ENCODE results near the gene RCC1. TPM values are rescaled to one million over a fixed set of nuclear protein-coding genes. Genes with fewer than 3 reads are reported as not detected.
A peak's percentile ranks its signal among the peaks of the same experiment; 100 is the strongest.
"Not testable (repeated sequence)": the region's sequence is repeated elsewhere in the genome, so short reads cannot be mapped to it uniquely, and the experiment has no call there.

Gene RCC1
- total RNA-seq, 1 donor from 2014 or later: 128 TPM

GRCh38 chr1:28537457-28538199 is 31.8 kb downstream of the RCC1 start:
- Mint-ChIP-seq H3K4me1 (ENCODE audit: low read depth) (no peaks in the 10 kb centered on the region), H3K4me3 (ENCODE audit: low read depth) (no peak overlapping the region), H3K9me3 (no peaks in the 10 kb centered on the region), H3K27ac (no peak overlapping the region), H3K27me3 (ENCODE audit: low read depth) (no peaks in the 10 kb centered on the region), H3K36me3 (ENCODE audit: low read depth) (peaks cover 49% of the 10 kb centered on the region)
- no peak for DNase-seq (ENCODE audit: low spot score)
- intact Hi-C loops (cut with micrococcal nuclease): no loop called here

GRCh38 chr1:28538286-28538685 is 32.4 kb downstream of the RCC1 start:
- no peaks in the 10 kb centered on the region for H3K4me1 Mint-ChIP-seq (ENCODE audit: low read depth)
- no peak for DNase-seq (ENCODE audit: low spot score)
- no peak overlapping the region for H3K4me3 Mint-ChIP-seq (ENCODE audit: low read depth)
- no peak overlapping the region for H3K27ac Mint-ChIP-seq
- H3K27me3 Mint-ChIP-seq (ENCODE audit: low read depth): no peaks in the 10 kb centered on the region
- H3K9me3 Mint-ChIP-seq: no peaks in the 10 kb centered on the region
- peaks cover 48% of the 10 kb centered on the region for H3K36me3 Mint-ChIP-seq (ENCODE audit: low read depth)
- intact Hi-C loops (cut with micrococcal nuclease): no loop called here

GRCh38 chr1:28540651-28541050 is 34.8 kb downstream of the RCC1 start:
- H3K36me3 Mint-ChIP-seq (ENCODE audit: low read depth): peaks cover 32% of the 10 kb centered on the region
- DNase-seq (ENCODE audit: low spot score): no peak
- H3K4me1 Mint-ChIP-seq (ENCODE audit: low read depth): no peaks in the 10 kb centered on the region
- H3K27ac Mint-ChIP-seq: no peak overlapping the region
- H3K9me3 Mint-ChIP-seq: no peaks in the 10 kb centered on the region
- no peak overlapping the region for H3K4me3 Mint-ChIP-seq (ENCODE audit: low read depth)
- no peaks in the 10 kb centered on the region for H3K27me3 Mint-ChIP-seq (ENCODE audit: low read depth)
- intact Hi-C loops (cut with micrococcal nuclease): no loop called here

GRCh38 chr1:28541414-28542015 is 35.7 kb downstream of the RCC1 start:
- H3K27me3 Mint-ChIP-seq (ENCODE audit: low read depth); H3K4me1 Mint-ChIP-seq (ENCODE audit: low read depth): not testable (repeated sequence)

GRCh38 chr1:28545246-28545628 is 39.4 kb downstream of the RCC1 start:
- Mint-ChIP-seq H3K4me3 (ENCODE audit: low read depth) (no peak overlapping the region), H3K4me1 (ENCODE audit: low read depth) (no peaks in the 10 kb centered on the region), H3K27ac (no peak overlapping the region), H3K27me3 (ENCODE audit: low read depth) (no peaks in the 10 kb centered on the region), H3K9me3 (no peaks in the 10 kb centered on the region), H3K36me3 (ENCODE audit: low read depth) (no peaks in the 10 kb centered on the region)
- intact Hi-C loops (cut with micrococcal nuclease): no loop called here
- no peak for DNase-seq (ENCODE audit: low spot score)

More at GRCh38 chr1:28541414-28542015, 35.7 kb downstream of the RCC1 start:
- H3K9me3 Mint-ChIP-seq; intact Hi-C loops (cut with micrococcal nuclease); DNase-seq (ENCODE audit: low spot score); H3K4me3 Mint-ChIP-seq (ENCODE audit: low read depth); H3K27ac Mint-ChIP-seq: not testable (repeated sequence)
- H3K36me3 Mint-ChIP-seq (ENCODE audit: low read depth): peaks cover 23% of the 10 kb centered on the region

GRCh38 chr1:28548318-28548717 is 42.5 kb downstream of the RCC1 start:
- intact Hi-C loops (cut with micrococcal nuclease): no loop called here
- H3K4me1 Mint-ChIP-seq (ENCODE audit: low read depth): peaks cover 4% of the 10 kb centered on the region
- no peak overlapping the region for H3K27ac Mint-ChIP-seq
- peaks cover 3% of the 10 kb centered on the region for H3K36me3 Mint-ChIP-seq (ENCODE audit: low read depth)
- no peaks in the 10 kb centered on the region for H3K9me3 Mint-ChIP-seq
- DNase-seq (ENCODE audit: low spot score): no peak
- H3K4me3 Mint-ChIP-seq (ENCODE audit: low read depth): no peak overlapping the region
- no peaks in the 10 kb centered on the region for H3K27me3 Mint-ChIP-seq (ENCODE audit: low read depth)

- no peak for DNase-seq (ENCODE audit: low spot score)
- intact Hi-C loops (cut with micrococcal nuclease): no loop called here
Observed at GRCh38 chr1:28551381-28551780, 45.5 kb downstream of the RCC1 start.

GRCh38 chr1:28552758-28553663 is 47.2 kb downstream of the RCC1 start, which contains the start of gene TRNAU1AP:
Gene TRNAU1AP (plus strand): TSS chr1:28553085. CDS start chr1:28553111, 26 bp downstream.
- intact Hi-C loops (cut with micrococcal nuclease): loop anchor here (1.0 kb wide), 3 partner anchors 29 to 87 kb away; no protein-coding TSS in a partner anchor
- peak; percentile 97 for DNase-seq (ENCODE audit: low spot score)
- Mint-ChIP-seq H3K27ac (peak within 1 kb of the TSS; percentile 93), H3K27me3 (ENCODE audit: low read depth) (no peaks in the 10 kb centered on the region), H3K9me3 (no peaks in the 10 kb centered on the region), H3K4me1 (ENCODE audit: low read depth) (peaks cover 6% of the 10 kb centered on the region), H3K4me3 (ENCODE audit: low read depth) (peak within 1 kb of the TSS; percentile 91), H3K36me3 (ENCODE audit: low read depth) (peaks cover 24% of the 10 kb centered on the region)

More at GRCh38 chr1:28551381-28551780, 45.5 kb downstream of the RCC1 start:
- Mint-ChIP-seq H3K36me3 (ENCODE audit: low read depth) (peaks cover 18% of the 10 kb centered on the region), H3K27me3 (ENCODE audit: low read depth) (no peaks in the 10 kb centered on the region), H3K27ac (no peak overlapping the region), H3K4me3 (ENCODE audit: low read depth) (no peak overlapping the region), H3K4me1 (ENCODE audit: low read depth) (peaks cover 6% of the 10 kb centered on the region), H3K9me3 (no peaks in the 10 kb centered on the region)

- Mint-ChIP-seq H3K27me3 (ENCODE audit: low read depth) (no peaks in the 10 kb centered on the region), H3K4me3 (ENCODE audit: low read depth) (no peak overlapping the region), H3K36me3 (ENCODE audit: low read depth) (peaks cover 63% of the 10 kb centered on the region), H3K4me1 (ENCODE audit: low read depth) (no peaks in the 10 kb centered on the region), H3K9me3 (no peaks in the 10 kb centered on the region), H3K27ac (no peak overlapping the region)
- DNase-seq (ENCODE audit: low spot score): no peak
- intact Hi-C loops (cut with micrococcal nuclease): no loop called here
Observed at GRCh38 chr1:28560886-28561285, 55.0 kb downstream of the RCC1 start.

- Mint-ChIP-seq H3K4me3 (ENCODE audit: low read depth) (no peak overlapping the region), H3K36me3 (ENCODE audit: low read depth) (peaks cover 66% of the 10 kb centered on the region), H3K27me3 (ENCODE audit: low read depth) (no peaks in the 10 kb centered on the region), H3K27ac (no peak overlapping the region), H3K4me1 (ENCODE audit: low read depth) (no peaks in the 10 kb centered on the region), H3K9me3 (no peaks in the 10 kb centered on the region)
- DNase-seq (ENCODE audit: low spot score): no peak
- intact Hi-C loops (cut with micrococcal nuclease): no loop called here
Observed at GRCh38 chr1:28564310-28564709, 58.5 kb downstream of the RCC1 start.

- DNase-seq (ENCODE audit: low spot score): no peak
- H3K9me3 Mint-ChIP-seq: no peaks in the 10 kb centered on the region
- no peaks in the 10 kb centered on the region for H3K27me3 Mint-ChIP-seq (ENCODE audit: low read depth)
- H3K27ac Mint-ChIP-seq: no peak overlapping the region
- H3K36me3 Mint-ChIP-seq (ENCODE audit: low read depth): peaks cover 60% of the 10 kb centered on the region
- H3K4me1 Mint-ChIP-seq (ENCODE audit: low read depth): no peaks in the 10 kb centered on the region
- no peak overlapping the region for H3K4me3 Mint-ChIP-seq (ENCODE audit: low read depth)
- intact Hi-C loops (cut with micrococcal nuclease): no loop called here
Observed at GRCh38 chr1:28565040-28565439, 59.2 kb downstream of the RCC1 start.

GRCh38 chr1:28565726-28566125 is 59.9 kb downstream of the RCC1 start:
- Mint-ChIP-seq H3K4me1 (ENCODE audit: low read depth) (no peaks in the 10 kb centered on the region), H3K27me3 (ENCODE audit: low read depth) (no peaks in the 10 kb centered on the region)
- intact Hi-C loops (cut with micrococcal nuclease): no loop called here

More at GRCh38 chr1:28565726-28566125, 59.9 kb downstream of the RCC1 start:
- no peaks in the 10 kb centered on the region for H3K9me3 Mint-ChIP-seq
- H3K36me3 Mint-ChIP-seq (ENCODE audit: low read depth): peaks cover 54% of the 10 kb centered on the region
- no peak for DNase-seq (ENCODE audit: low spot score)
- H3K4me3 Mint-ChIP-seq (ENCODE audit: low read depth): no peak overlapping the region
- H3K27ac Mint-ChIP-seq: no peak overlapping the region
